K562 (cell line): ENCODE measurements around the gene TMEM132C. TPM values are rescaled to one million over a fixed set of nuclear protein-coding genes. Genes with fewer than 3 reads are reported as not detected.

Experiments used
- ATAC-seq: fragments of 200-7000 bp; cut with Tn5 transposase; 3 replicates; pipeline ENCODE4 v1.9.1; 2020; ENCODE audit warnings: moderate library complexity
- BruUV-seq: library from RNA; stranded (reverse); fragments of 400-500 nt; replicated peaks from 2 replicates; lab custom pipeline; 2021; lab: Mats Ljungman, UMichigan
- CTCF ChIA-PET: fragments of 300-600 bp; formaldehyde crosslinking; extraction: SDS; loops from one replicate; lab custom pipeline; 2021; ENCODE audit warnings: low intra/inter-chr PET ratio; lab: Yijun Ruan, JAX
- POLR2A ChIA-PET: fragments of 300-600, 350-650 bp; sonication (Branson Sonifier 250); formaldehyde crosslinking; extraction: SDS; loops from one replicate; lab custom pipeline; 2021; ENCODE audit warnings: antibody characterized with exemption, inconsistent platforms; lab: Yijun Ruan, JAX
- DNase-seq, 4 experiments: peaks; one replicate each; pipeline versions ENCODE4 v3.0.0 to v3.0.0-alpha.2; 2011 to 2018; ENCODE audit warnings: low spot score in 3 of 4, mixed read lengths in 3 of 4; ENCODE audit errors: extremely low read depth in 1 of 4
- FAIRE-seq: peaks from 2 replicates; lab custom pipeline; 2011; peaks lifted over from hg19 to GRCh38; lab: Jason Lieb, UNC
- H2AFZ ChIP-seq: 2 replicates; pipeline ENCODE4 v1.6.0; 2011; ENCODE audit warnings: low read depth, low read length, control low read depth, inconsistent platforms
- H3K27ac ChIP-seq: fragments of 200-600 bp; 3 replicates; pipeline ENCODE4 v1.8.0; 2011; ENCODE audit warnings: low read depth, mild to moderate bottlenecking, control low read depth, inconsistent platforms, low read length, moderate library complexity, mixed read lengths; ENCODE audit errors: extremely low read depth
- H3K27me3 ChIP-seq, 2 experiments: fragments of 300-600 bp in 1 of 2; 2 replicates in 1 of 2; 3 replicates in 1 of 2; pipeline versions ENCODE4 v1.6.0 to v1.8.0; 2011; ENCODE audit warnings: inconsistent platforms in 2 of 2, low read length in 2 of 2, mild to moderate bottlenecking in 1 of 2, mixed read lengths in 1 of 2, moderate library complexity in 1 of 2; ENCODE audit not compliant: control insufficient read depth in 2 of 2, insufficient read depth in 2 of 2
- H3K36me3 ChIP-seq: fragments of 300-600 bp; 3 replicates; pipeline ENCODE4 v1.8.0; 2011; ENCODE audit warnings: mild to moderate bottlenecking, low read length, inconsistent platforms; ENCODE audit not compliant: control insufficient read depth, insufficient read depth
- H3K4me1 ChIP-seq, 2 experiments: fragments of 200-600 bp in 1 of 2; replicated peaks in 1 of 2; 2 replicates in 1 of 2; 3 replicates in 1 of 2; pipeline versions ENCODE4 v1.5.1 to v1.8.0; 2011; ENCODE audit warnings: inconsistent platforms in 2 of 2, low read length in 2 of 2, mild to moderate bottlenecking in 1 of 2, mixed read lengths in 1 of 2, moderate library complexity in 1 of 2; ENCODE audit not compliant: control insufficient read depth in 2 of 2, insufficient read depth in 2 of 2
- H3K4me2 ChIP-seq: 2 replicates; pipeline ENCODE4 v1.6.1; 2011; ENCODE audit warnings: low read length, control low read depth, inconsistent platforms, mixed read lengths; ENCODE audit not compliant: insufficient read depth
- H3K4me3 ChIP-seq: fragments of 200-600 bp; sonication (generic), shearing (Covaris generic); 2 replicates; pipeline ENCODE4 v1.5.1; 2016; ENCODE audit warnings: control low read depth, inconsistent platforms
- H3K79me2 ChIP-seq: fragments of 200-600 bp; 3 replicates; pipeline ENCODE4 v1.8.0; 2011; ENCODE audit warnings: low read length, inconsistent platforms; ENCODE audit not compliant: control insufficient read depth, insufficient read depth
- H3K9ac ChIP-seq, 2 experiments: 2 replicates each; pipeline versions ENCODE4 v1.6.0 to v1.6.1; 2011; ENCODE audit warnings: low read depth in 2 of 2, low read length in 2 of 2, control low read depth in 1 of 2, inconsistent platforms in 1 of 2, mild to moderate bottlenecking in 1 of 2, mixed read lengths in 1 of 2; ENCODE audit not compliant: insufficient read depth in 1 of 2
- H3K9me1 ChIP-seq: one replicate; pipeline ENCODE4 v1.6.0; 2011; ENCODE audit warnings: inconsistent platforms, mild to moderate bottlenecking, low read length, moderate library complexity; ENCODE audit not compliant: control insufficient read depth, insufficient read depth
- H3K9me3 ChIP-seq: replicated peaks from 2 replicates; pipeline ENCODE4 v1.5.1; 2011; ENCODE audit warnings: low read depth, low read length, inconsistent platforms; ENCODE audit not compliant: control insufficient read depth, insufficient read depth
- H4K20me1 ChIP-seq: replicated peaks from 2 replicates; pipeline ENCODE4 v1.6.1; 2011; ENCODE audit warnings: low read length, inconsistent platforms, mixed read lengths; ENCODE audit not compliant: control insufficient read depth, insufficient read depth
- BRD9 ChIP-seq: fragments of 450-650 bp; IDR thresholded peaks from 2 replicates; pipeline ENCODE4 v1.6.1; 2018; ENCODE audit warnings: low read depth; ENCODE audit not compliant: partially characterized antibody
- CREB3L1 ChIP-seq: fragments of 450-650 bp; IDR thresholded peaks from 2 replicates; pipeline ENCODE4 v1.6.1; 2014; ENCODE audit warnings: low read depth, mild to moderate bottlenecking, moderate library complexity, borderline replicate concordance
- ELK3 ChIP-seq: fragments of 450-650 bp; formaldehyde crosslinking; IDR thresholded peaks from 2 replicates; pipeline ENCODE4 v1.4.0; 2020; ENCODE audit warnings: mild to moderate bottlenecking
- ESRRB ChIP-seq: fragments of 250-450 bp; sonication (Bioruptor Pico); IDR thresholded peaks from 2 replicates; pipeline ENCODE4 v1.5.0; 2020; ENCODE audit warnings: mild to moderate bottlenecking, moderate library complexity, borderline replicate concordance
- HMG20B ChIP-seq: fragments of 250-450 bp; sonication (Bioruptor Pico); IDR thresholded peaks from 2 replicates; pipeline ENCODE4 v1.5.0; 2021; ENCODE audit warnings: mild to moderate bottlenecking
- JUND ChIP-seq, 2 experiments: IDR thresholded peaks; 2 replicates in 1 of 2; 3 replicates in 1 of 2; pipeline ENCODE4 v1.6.1; 2011; ENCODE audit warnings: borderline replicate concordance in 2 of 2, low read depth in 2 of 2, low read length in 2 of 2, improper control_type of control experiment in 1 of 2, missing biosample characterization in 1 of 2, missing genetic modification characterization in 1 of 2, missing genetic modification reagents in 1 of 2
- MCM7 ChIP-seq, 2 experiments: fragments of 450-650 bp; IDR thresholded peaks; 2 replicates each; pipeline ENCODE4 v1.6.1; 2016 to 2018
- NFYB ChIP-seq: IDR thresholded peaks from 2 replicates; pipeline ENCODE4 v1.6.1; 2011; ENCODE audit warnings: mild to moderate bottlenecking, moderate library complexity; ENCODE audit not compliant: insufficient read length; ENCODE audit errors: extremely low read depth
- ZNF512 ChIP-seq: IDR thresholded peaks from 2 replicates; pipeline ENCODE4 v1.6.1; 2016; ENCODE audit warnings: missing genetic modification characterization, missing compliant biosample characterization
- WGBS: fragments of 100-300 bp; shearing (Covaris generic); methylation state at CpG from one replicate; pipeline ENCODE4 v1.1.6; 2016; ENCODE audit warnings: low coverage, mixed read lengths; ENCODE audit not compliant: insufficient coverage; ENCODE audit errors: missing lambda C conversion rate; 5-methylcytosine and 5-hydroxymethylcytosine counted together
- in situ Hi-C: fragments of 300-500 bp; cut with MboI; formaldehyde crosslinking; loops from 4 replicates; pipeline ENCODE4 v1.15.0; 2018; ENCODE audit warnings: inconsistent platforms, mixed read lengths
- intact Hi-C: fragments of 100-400 bp; cut with micrococcal nuclease; formaldehyde crosslinking; loops from 2 replicates; pipeline ENCODE4 v1.14.2; 2022
- polyA plus RNA-seq, 8 experiments: library from polyadenylated mRNA; depleted of rRNA in 4 of 8; stranded (reverse) in 5 of 8; unstranded in 3 of 8; fragments of >200 nt; fragmentation: Nextera tagmentation in 2 of 8; fragmentation: Illumina TruSeq in 1 of 8; extraction: Ambion mirVana in 2 of 8; extraction: Trizol in 1 of 8; gene quantifications; 2 replicates each; pipeline versions ENCODE4 v1.2.1 to v1.2.3, GENCODE V29; 2011 to 2014; ENCODE audit warnings: inconsistent platforms in 1 of 8, missing spikeins in 1 of 8
- total RNA-seq, 7 experiments: library from RNA; depleted of rRNA in 6 of 7; stranded (reverse); fragments of >200 nt in 6 of 7; fragmentation: Illumina TruSeq in 2 of 7; extraction: Trizol in 2 of 7; gene quantifications; 2 replicates each; pipeline versions ENCODE4 v1.2.1 to v1.2.3, GENCODE V29; 2011 to 2021; ENCODE audit warnings: low replicate concordance in 1 of 7
- TF ChIP-seq, protein P1 (sequence below): sonication (generic); formaldehyde crosslinking; IDR thresholded peaks from 2 replicates; pipeline ENCODE4 v1.8.0; 2022; ENCODE audit warnings: mild to moderate bottlenecking, low read depth, missing genetic modification reagents

The TMEM132C gene
- total and polyA plus RNA-seq, 9 of the 15 experiments (the other 6 are each of a cell fraction or from before 2014, with no cell fraction given) = not detected

DNA sequence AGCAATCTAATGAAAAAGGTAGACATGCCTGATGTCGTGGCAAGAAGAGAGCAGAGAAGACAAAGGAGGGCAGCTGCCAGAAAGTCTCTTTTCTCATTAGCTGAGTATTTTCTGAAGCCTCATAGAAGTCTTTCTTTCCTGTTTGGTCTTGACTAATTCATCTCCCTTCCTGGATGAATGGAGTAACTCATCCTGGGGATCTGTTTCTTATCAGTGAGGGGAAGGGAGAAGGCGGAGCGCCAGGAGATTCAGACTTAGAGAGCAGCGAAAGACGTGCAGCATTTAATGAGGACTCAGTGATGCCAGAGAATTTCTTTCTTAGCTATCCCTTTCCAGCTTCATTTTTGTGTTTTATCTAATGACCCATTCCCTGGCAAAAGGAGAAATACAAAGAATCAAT, 467.4 kb downstream of the TMEM132C start:
- POLR2A ChIA-PET = no interaction called here
- Histone ChIP-seq H2AFZ (no peak overlapping the region), H3K9me3 (no peaks in the 10 kb centered on the region), H3K36me3 (no peaks in the 10 kb centered on the region), H3K27me3 (no peaks in the 10 kb centered on the region; a peak in 2 of 5 replicates), H4K20me1 (no peaks in the 10 kb centered on the region), H3K4me2 (no peak overlapping the region), H3K9ac (no peak overlapping the region), H3K4me3 (no peak overlapping the region), H3K79me2 (no peaks in the 10 kb centered on the region), H3K9me1 (no peaks in the 10 kb centered on the region), H3K27ac (no peak overlapping the region), H3K4me1 (no peaks in the 10 kb centered on the region; a peak in 1 of 5 replicates)
- DNase-seq (no peak), FAIRE-seq (no peak), ATAC-seq (no peak)
- intact Hi-C loops (no loop called here), in situ Hi-C loops (no loop called here)
- no TSS peak for BruUV-seq
- WGBS = 0% methylated on average over 5 of the region's 5 CpGs
- CTCF ChIA-PET = no interaction called here
- TF ChIP-seq ZNF512 (tag) = no peak
- TF ChIP-seq ESRRB (CRISPR knock-in tag) = no peak
- no peak for TF ChIP-seq CREB3L1
- no peak for TF ChIP-seq BRD9
- TF ChIP-seq JUND (IDR thresholded peaks at IDR 0.05; ENCODE audit: borderline replicate concordance, low read depth, low read length) = no peak
- no peak for TF ChIP-seq JUND (tag; IDR thresholded peaks at IDR 0.05; ENCODE audit: borderline replicate concordance, low read depth, low read length)
- no peak for TF ChIP-seq MCM7 (IDR thresholded peaks at IDR 0.05)
- TF ChIP-seq HMG20B (CRISPR knock-in tag) = no peak
- TF ChIP-seq ELK3 (CRISPR knock-in tag) = no peak
- TF ChIP-seq, protein P1, sequence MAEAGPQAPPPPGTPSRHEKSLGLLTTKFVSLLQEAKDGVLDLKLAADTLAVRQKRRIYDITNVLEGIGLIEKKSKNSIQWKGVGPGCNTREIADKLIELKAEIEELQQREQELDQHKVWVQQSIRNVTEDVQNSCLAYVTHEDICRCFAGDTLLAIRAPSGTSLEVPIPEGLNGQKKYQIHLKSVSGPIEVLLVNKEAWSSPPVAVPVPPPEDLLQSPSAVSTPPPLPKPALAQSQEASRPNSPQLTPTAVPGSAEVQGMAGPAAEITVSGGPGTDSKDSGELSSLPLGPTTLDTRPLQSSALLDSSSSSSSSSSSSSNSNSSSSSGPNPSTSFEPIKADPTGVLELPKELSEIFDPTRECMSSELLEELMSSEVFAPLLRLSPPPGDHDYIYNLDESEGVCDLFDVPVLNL (CRISPR knock-in tag) = no peak
- no peak for TF ChIP-seq NFYB
